Measurements from ENCODE around the gene THUMPD3. TPM values are rescaled to one million over a fixed set of nuclear protein-coding genes. Genes with fewer than 3 reads are reported as not detected.

The THUMPD3 gene
- total and polyA plus RNA-seq, 2 of the 4 experiments (the other 2 are of a cell fraction), result 28.2 to 43.9 TPM

Other genes with a start within 250 kb of the THUMPD3 start
- gene SRGAP3, start 113.4 kb upstream of the THUMPD3 start, total RNA-seq (2012; rRNA removed), result 1.1 and 1.4 TPM in 2 replicates
- 0.68 and 0.77 TPM in 2 replicates for gene SRGAP3, start 113.4 kb upstream of the THUMPD3 start, polyA plus RNA-seq (2012; rRNA removed)
- gene SETD5, start 34.6 kb downstream of the THUMPD3 start, total RNA-seq (2012; rRNA removed), result 50.0 and 62.9 TPM in 2 replicates
- 42.7 and 45.1 TPM in 2 replicates for gene SETD5, start 34.6 kb downstream of the THUMPD3 start, polyA plus RNA-seq (2012; rRNA removed)
- gene LHFPL4, start 190.8 kb downstream of the THUMPD3 start, total RNA-seq (2012; rRNA removed), result not detected in 2 replicates
- gene LHFPL4, start 190.8 kb downstream of the THUMPD3 start, polyA plus RNA-seq (2012; rRNA removed), result not detected in 2 replicates

All from IMR-90 (cell line).